Measurements from ENCODE around the gene CHAC1.

Gene CHAC1

DNA sequence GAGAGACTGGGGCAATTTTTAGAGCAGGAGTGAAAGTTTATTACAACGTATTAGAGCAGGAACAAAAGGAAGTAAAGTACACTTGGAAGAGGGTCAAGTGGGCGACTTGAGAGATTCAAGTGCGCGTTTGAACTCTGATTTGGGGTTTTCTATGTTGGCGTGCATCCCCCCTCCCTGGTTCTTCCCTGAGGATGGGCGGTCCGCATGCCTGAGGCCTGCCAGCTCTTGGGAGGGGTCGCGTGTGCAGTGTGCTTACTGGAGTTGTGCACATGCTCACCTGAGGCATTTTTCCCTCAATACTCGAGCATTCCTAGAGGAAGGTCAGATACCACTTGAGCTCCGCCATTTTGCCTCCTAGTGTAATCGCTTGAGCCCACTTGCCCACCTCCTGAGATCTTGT lies 10.4 kb upstream of the CHAC1 start:
- no peak for TF ChIP-seq CTCF (IDR thresholded peaks at IDR 0.05; ENCODE audit: extremely low read depth, insufficient read depth, missing control alignments)
- in situ Hi-C loops (cut with MboI; ENCODE audit: low pct_unique_long_range_greater_than_20kb, low sequenced_read_pairs, unreplicated experiment) = no loop called here
- no peak for DNase-seq (ENCODE audit: low spot score)

- no peak for TF ChIP-seq CTCF (IDR thresholded peaks at IDR 0.05; ENCODE audit: extremely low read depth, insufficient read depth, missing control alignments)
- in situ Hi-C loops (cut with MboI; ENCODE audit: low pct_unique_long_range_greater_than_20kb, low sequenced_read_pairs, unreplicated experiment) = no loop called here
- DNase-seq (ENCODE audit: low spot score) = no peak
Observed at GRCh38 chr15:40943764-40944365, 9.4 kb upstream of the CHAC1 start.

DNA sequence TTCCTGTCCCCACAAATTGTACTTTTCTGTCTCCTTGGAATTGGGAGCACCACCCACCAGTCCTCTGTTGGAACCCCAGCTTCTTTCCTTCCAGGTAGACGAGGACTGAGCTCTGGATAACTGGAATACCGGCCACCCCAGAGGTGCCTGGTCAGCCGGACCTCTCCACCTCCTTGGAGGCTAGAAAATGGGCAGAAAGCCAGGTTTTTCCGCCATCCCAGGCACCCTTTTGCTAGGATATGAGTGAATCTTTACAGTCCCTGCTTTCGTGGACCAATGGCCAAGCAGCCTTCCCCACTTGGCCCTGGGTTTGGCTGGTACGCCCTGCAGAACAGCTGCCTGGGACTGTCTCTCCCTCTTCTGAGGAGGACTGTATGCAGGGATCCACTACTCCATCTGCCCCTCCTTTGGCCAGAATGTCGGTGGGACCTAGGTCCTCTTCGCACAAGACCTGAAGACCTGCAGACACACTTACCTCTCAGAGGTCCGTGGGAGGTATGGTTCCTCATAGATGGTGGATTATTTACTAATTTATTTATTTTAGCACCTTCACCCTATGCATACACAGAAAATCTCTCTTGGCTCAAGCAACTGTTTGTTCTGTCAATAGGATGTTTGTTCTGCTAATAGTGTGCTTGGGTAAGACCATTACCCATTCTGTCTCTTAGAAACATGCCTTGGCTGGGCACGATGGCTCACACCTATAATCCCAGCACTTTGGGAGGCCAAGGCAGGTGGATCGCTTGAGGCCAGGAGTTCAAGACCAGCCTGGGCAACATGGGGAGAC lies 8.6 kb upstream of the CHAC1 start:
- TF ChIP-seq CTCF (IDR thresholded peaks at IDR 0.05; ENCODE audit: extremely low read depth, insufficient read depth, missing control alignments) = no peak
- in situ Hi-C loops (cut with MboI; ENCODE audit: low pct_unique_long_range_greater_than_20kb, low sequenced_read_pairs, unreplicated experiment) = no loop called here
- DNase-seq (ENCODE audit: low spot score) = no peak

DNA sequence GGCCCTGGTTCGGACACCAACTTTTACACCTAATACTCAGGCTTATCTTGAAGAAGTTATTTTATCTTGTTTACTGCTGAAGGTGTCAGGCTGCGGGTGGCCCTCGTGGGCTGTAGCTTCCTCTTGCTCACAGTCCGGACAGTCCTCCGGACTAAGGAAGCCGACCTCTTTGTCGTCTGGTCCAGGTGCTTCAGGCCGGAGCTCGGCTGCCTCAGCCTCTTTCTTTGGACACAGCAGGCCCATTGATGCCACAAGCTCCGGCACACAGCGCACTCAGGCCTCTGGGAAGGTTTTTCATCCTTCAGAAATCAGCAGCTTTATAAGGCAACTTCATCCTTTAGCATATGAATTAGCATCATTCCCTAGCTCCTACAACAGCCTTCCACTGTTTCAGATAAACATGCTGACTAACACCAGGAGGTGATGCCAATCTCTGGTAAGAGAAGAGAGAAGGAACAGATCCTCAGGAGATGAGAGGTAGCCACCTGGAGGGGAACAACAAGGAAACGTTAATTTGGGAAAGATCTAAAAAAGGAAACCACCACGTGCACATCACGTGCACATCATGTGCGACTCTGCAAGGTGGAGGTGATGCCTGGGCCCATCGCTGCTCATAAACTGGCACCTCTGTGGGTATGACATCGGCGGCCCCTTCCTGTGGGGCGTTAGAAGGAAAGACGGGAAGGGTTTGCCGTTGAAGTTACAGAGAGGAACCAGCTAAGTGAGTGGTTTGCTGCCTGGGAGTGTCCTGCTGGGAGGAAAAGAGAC lies 4.4 kb upstream of the CHAC1 start:
- DNase-seq (ENCODE audit: low spot score) = no peak
- no peak for TF ChIP-seq CTCF (IDR thresholded peaks at IDR 0.05; ENCODE audit: extremely low read depth, insufficient read depth, missing control alignments)
- in situ Hi-C loops (cut with MboI; ENCODE audit: low pct_unique_long_range_greater_than_20kb, low sequenced_read_pairs, unreplicated experiment) = no loop called here

DNA sequence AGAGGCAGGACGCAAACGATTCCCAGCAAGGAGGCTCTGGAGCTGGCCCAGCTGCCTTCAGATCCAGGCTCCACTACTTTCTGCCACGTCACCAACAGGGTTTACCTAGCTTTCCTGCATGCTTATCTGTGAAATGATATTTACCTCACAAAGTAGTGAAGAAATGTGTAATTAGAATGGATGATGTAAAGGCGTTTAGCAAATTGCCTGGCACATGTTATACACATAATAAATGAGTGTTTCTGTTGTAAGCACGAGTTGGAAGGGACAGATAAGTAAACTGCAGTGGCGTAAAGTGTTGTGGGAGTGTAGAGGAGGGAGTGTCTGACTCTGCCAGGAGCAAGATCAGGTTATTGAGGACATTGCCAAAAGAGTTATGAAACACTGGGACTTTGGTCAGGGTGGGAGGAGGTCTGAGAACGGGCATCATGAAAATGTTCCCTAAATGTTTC lies 3.5 kb upstream of the CHAC1 start:
- in situ Hi-C loops (cut with MboI; ENCODE audit: low pct_unique_long_range_greater_than_20kb, low sequenced_read_pairs, unreplicated experiment) = no loop called here
- no peak for TF ChIP-seq CTCF (IDR thresholded peaks at IDR 0.05; ENCODE audit: extremely low read depth, insufficient read depth, missing control alignments)
- DNase-seq (ENCODE audit: low spot score) = peak; percentile 5

GRCh38 chr15:40951764-40952163 lies 1.5 kb upstream of the CHAC1 start:
- TF ChIP-seq CTCF (IDR thresholded peaks at IDR 0.05; ENCODE audit: extremely low read depth, insufficient read depth, missing control alignments) = no peak
- no peak for DNase-seq (ENCODE audit: low spot score)
- in situ Hi-C loops (cut with MboI; ENCODE audit: low pct_unique_long_range_greater_than_20kb, low sequenced_read_pairs, unreplicated experiment) = no loop called here
